Measurements from ENCODE around the gene CAVIN3.

GRCh38 chr11:6284250-6284649 lies 36.1 kb downstream of the CAVIN3 start:
- TF ChIP-seq, protein P1, sequence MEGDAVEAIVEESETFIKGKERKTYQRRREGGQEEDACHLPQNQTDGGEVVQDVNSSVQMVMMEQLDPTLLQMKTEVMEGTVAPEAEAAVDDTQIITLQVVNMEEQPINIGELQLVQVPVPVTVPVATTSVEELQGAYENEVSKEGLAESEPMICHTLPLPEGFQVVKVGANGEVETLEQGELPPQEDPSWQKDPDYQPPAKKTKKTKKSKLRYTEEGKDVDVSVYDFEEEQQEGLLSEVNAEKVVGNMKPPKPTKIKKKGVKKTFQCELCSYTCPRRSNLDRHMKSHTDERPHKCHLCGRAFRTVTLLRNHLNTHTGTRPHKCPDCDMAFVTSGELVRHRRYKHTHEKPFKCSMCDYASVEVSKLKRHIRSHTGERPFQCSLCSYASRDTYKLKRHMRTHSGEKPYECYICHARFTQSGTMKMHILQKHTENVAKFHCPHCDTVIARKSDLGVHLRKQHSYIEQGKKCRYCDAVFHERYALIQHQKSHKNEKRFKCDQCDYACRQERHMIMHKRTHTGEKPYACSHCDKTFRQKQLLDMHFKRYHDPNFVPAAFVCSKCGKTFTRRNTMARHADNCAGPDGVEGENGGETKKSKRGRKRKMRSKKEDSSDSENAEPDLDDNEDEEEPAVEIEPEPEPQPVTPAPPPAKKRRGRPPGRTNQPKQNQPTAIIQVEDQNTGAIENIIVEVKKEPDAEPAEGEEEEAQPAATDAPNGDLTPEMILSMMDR (IDR thresholded peaks at IDR 0.05) = no peak
- no peak for TF ChIP-seq POLR2A (IDR thresholded peaks at IDR 0.05)
